ENCODE data around the gene PPP2R5C. TPM values are rescaled to one million over a fixed set of nuclear protein-coding genes. Genes with fewer than 3 reads are reported as not detected.

PPP2R5C gene
- total and polyA plus RNA-seq, 2 of the 8 experiments (the other 6 are each of a cell fraction or from before 2014, with no cell fraction given) = 49.6 to 95.9 TPM

DNA sequence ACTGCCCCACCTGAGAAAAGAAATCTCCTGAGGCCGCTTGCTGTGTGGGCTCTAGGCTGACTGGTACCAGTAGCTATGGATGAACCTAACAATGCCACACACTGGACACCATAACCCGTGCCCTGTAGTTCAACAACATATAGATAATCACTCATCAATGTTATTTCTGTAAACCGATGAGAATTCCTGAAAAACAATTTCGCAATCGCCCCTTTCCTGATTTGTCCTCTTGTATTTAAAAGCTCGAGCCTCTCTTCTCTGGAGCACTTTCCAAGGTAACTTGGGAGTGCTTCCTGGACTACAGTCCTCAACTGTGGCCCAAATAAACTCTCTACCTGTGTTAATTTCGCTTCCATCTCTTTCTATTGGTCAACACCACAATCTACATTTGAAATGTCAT is 26.1 kb upstream of the PPP2R5C start:
- Histone ChIP-seq H3K27ac (ENCODE audit: low read depth, low read length) (no peak overlapping the region), H2BK120ac (replicated peaks; ENCODE audit: low read depth, low read length) (no peak overlapping the region), H2BK12ac (ENCODE audit: low read depth, low read length) (no peak overlapping the region), H3K23ac (ENCODE audit: insufficient read length) (no peak overlapping the region), H3K9me3 (ENCODE audit: insufficient read depth in 2 of 2, low read depth in 1 of 2, low read length in 1 of 2) (peaks cover under 1 to 3% of the 10 kb centered on the region in 2 experiments; a peak in 1 of 4 replicates), H4K20me1 (replicated peaks in 1 of 2; ENCODE audit: control insufficient read depth in 1 of 2, insufficient read depth in 2 of 2, low read length in 2 of 2) (no peaks in the 10 kb centered on the region), H3K27me3 (replicated peaks in 1 of 4; ENCODE audit: control insufficient read depth in 3 of 4, extremely low read depth in 1 of 4, insufficient read depth in 3 of 4, low read length in 3 of 4) (no peaks in the 10 kb centered on the region), H2BK5ac (ENCODE audit: low read depth, low read length) (no peak overlapping the region), H3K79me1 (ENCODE audit: low read depth, low read length) (no peaks in the 10 kb centered on the region), H3K56ac (replicated peaks; ENCODE audit: insufficient read length, low read depth, low read length) (no peak overlapping the region), H2AFZ (ENCODE audit: low read length) (no peak overlapping the region), H4K5ac (ENCODE audit: insufficient read length, low read depth, low read length) (no peak overlapping the region), H3K4me2 (ENCODE audit: insufficient read depth in 1 of 2, low read depth in 2 of 2, low read length in 2 of 2) (no peak overlapping the region), H2AK5ac (ENCODE audit: low read depth, low read length) (no peak overlapping the region), H3K9ac (replicated peaks in 1 of 4; ENCODE audit: extremely low read depth in 1 of 4, low read depth in 3 of 4, low read length in 3 of 4) (no peak overlapping the region), H3K4ac (replicated peaks; ENCODE audit: insufficient read length, low read depth, low read length) (no peak overlapping the region), H3K4me3 (ENCODE audit: extremely low read depth in 1 of 4, insufficient read depth in 2 of 4, low read depth in 3 of 4, low read length in 4 of 4) (no peak overlapping the region), H4K91ac (replicated peaks; ENCODE audit: insufficient read length, low read length) (no peak overlapping the region), H2BK20ac (ENCODE audit: low read length) (no peak overlapping the region), H3K4me1 (replicated peaks in 1 of 4; ENCODE audit: control insufficient read depth in 3 of 4, insufficient read depth in 4 of 4, low read length in 3 of 4) (peaks cover 2 to 11% (median 9%) of the 10 kb centered on the region in 4 experiments; a peak in 6 of 7 replicates), H3K14ac (ENCODE audit: insufficient read length) (no peak overlapping the region), H2BK15ac (ENCODE audit: low read length) (no peak overlapping the region), H3K18ac (ENCODE audit: extremely low read depth, low read length) (no peak overlapping the region), H3K36me3 (ENCODE audit: control insufficient read depth in 2 of 4, insufficient read depth in 4 of 4, low read length in 3 of 4) (no peaks in the 10 kb centered on the region), H3K23me2 (ENCODE audit: low read depth, low read length) (no peaks in the 10 kb centered on the region), H4K8ac (ENCODE audit: extremely low read depth, insufficient read depth, low read length) (no peak overlapping the region), H3K79me2 (ENCODE audit: control insufficient read depth in 1 of 2, insufficient read depth in 2 of 2, low read length in 2 of 2) (no peaks in the 10 kb centered on the region)
- CTCF ChIA-PET (ENCODE audit: partially characterized antibody) = interaction anchor here (0.7 to 1.1 kb wide), 3 partner anchors 16 to 48 kb away, joined by 3 read pairs; no protein-coding TSS in a partner anchor
- FAIRE-seq (no peak), DNase-seq (ENCODE audit: low read depth in 1 of 2, low spot score in 2 of 2) (no peak)
- WGBS, 2 experiments (ENCODE audit: extremely low coverage in 1 of 2, insufficient coverage in 1 of 2, insufficient read length in 1 of 2, insufficient replicate concordance in 2 of 2, low coverage in 1 of 2, low lambda C conversion rate in 2 of 2, missing lambda C conversion rate in 1 of 2) = 90% methylated on average over 7 of the region's 7 CpGs; no CpG with 5 or more reads in 1 of the 2 experiments
- TF ChIP-seq CREB1 (IDR thresholded peaks at IDR 0.05) = no peak
- TF ChIP-seq CEBPB (IDR thresholded peaks at IDR 0.05; ENCODE audit: low read depth, low read length) = peak; percentile 77
- no peak for TF ChIP-seq SAP30 (IDR thresholded peaks at IDR 0.05; ENCODE audit: insufficient read depth, insufficient replicate concordance, low read length)
- no peak for TF ChIP-seq SIN3A (conservative IDR thresholded peaks at IDR 0.05 in 1 of 2, IDR thresholded peaks at IDR 0.05 in 1 of 2; ENCODE audit: low read depth in 1 of 2, low read length in 2 of 2)
- TF ChIP-seq RAD21 (IDR thresholded peaks at IDR 0.05 in 1 of 2, conservative IDR thresholded peaks at IDR 0.05 in 1 of 2; ENCODE audit: low read depth in 2 of 2, low read length in 2 of 2) = no peak
- no peak for TF ChIP-seq NANOG (IDR thresholded peaks at IDR 0.05; ENCODE audit: insufficient read depth, low read depth, low read length, poor library complexity, severe bottlenecking)
- no peak for TF ChIP-seq SRF (IDR thresholded peaks at IDR 0.05; ENCODE audit: low read depth, low read length)
- TF ChIP-seq KDM5A (IDR thresholded peaks at IDR 0.05; ENCODE audit: low read length) = no peak
- POLR2A ChIA-PET (ENCODE audit: partially characterized antibody) = no interaction called here
